ENCODE results near the gene BCL2L11.
A peak's percentile ranks its signal among the peaks of the same experiment; 100 is the strongest.

The BCL2L11 gene

GRCh38 chr2:111143107-111143842, 22.6 kb downstream of the BCL2L11 start:
- no peak for DNase-seq (ENCODE audit: low read depth)
- H3K4me3 ChIP-seq (replicated peaks; ENCODE audit: low read depth, low read length): no peak overlapping the region
- TF ChIP-seq CTCF (IDR thresholded peaks at IDR 0.05; ENCODE audit: low read length, missing control alignments): no peak

- TF ChIP-seq CTCF (IDR thresholded peaks at IDR 0.05; ENCODE audit: low read length, missing control alignments): no peak
- no peak for DNase-seq (ENCODE audit: low read depth)
- H3K4me3 ChIP-seq (replicated peaks; ENCODE audit: low read depth, low read length): no peak overlapping the region
These were observed 23.1 kb downstream of the BCL2L11 start for GRCh38 chr2:111143843-111144198.

GRCh38 chr2:111145103-111145760, 24.5 kb downstream of the BCL2L11 start:
- no peak for DNase-seq (ENCODE audit: low read depth)
- no peak for TF ChIP-seq CTCF (IDR thresholded peaks at IDR 0.05; ENCODE audit: low read length, missing control alignments)
- no peak overlapping the region for H3K4me3 ChIP-seq (replicated peaks; ENCODE audit: low read depth, low read length)

GRCh38 chr2:111145951-111146350, 25.2 kb downstream of the BCL2L11 start:
- H3K4me3 ChIP-seq (replicated peaks; ENCODE audit: low read depth, low read length): no peak overlapping the region
- no peak for DNase-seq (ENCODE audit: low read depth)
- no peak for TF ChIP-seq CTCF (IDR thresholded peaks at IDR 0.05; ENCODE audit: low read length, missing control alignments)

- TF ChIP-seq CTCF (IDR thresholded peaks at IDR 0.05; ENCODE audit: low read length, missing control alignments): no peak
- DNase-seq (ENCODE audit: low read depth): no peak
- no peak overlapping the region for H3K4me3 ChIP-seq (replicated peaks; ENCODE audit: low read depth, low read length)
These were observed 27.6 kb downstream of the BCL2L11 start for GRCh38 chr2:111148225-111148873.

- DNase-seq (ENCODE audit: low read depth): peak; percentile 48
- TF ChIP-seq CTCF (IDR thresholded peaks at IDR 0.05; ENCODE audit: low read length, missing control alignments): no peak
These were observed 28.2 kb downstream of the BCL2L11 start for GRCh38 chr2:111148925-111149324.

More at GRCh38 chr2:111148925-111149324, 28.2 kb downstream of the BCL2L11 start:
- H3K4me3 ChIP-seq (replicated peaks; ENCODE audit: low read depth, low read length): no peak overlapping the region
